Measurements from ENCODE around the gene PARN.
"Not testable (repeated sequence)": the region's sequence is repeated elsewhere in the genome, so short reads cannot be mapped to it uniquely, and the experiment has no call there.

Gene PARN

GRCh38 chr16:14630620-14631330, 715 bp upstream of the PARN start:
- DNase-seq: not testable (repeated sequence)

- no peak for DNase-seq
Observed at GRCh38 chr16:14629612-14629918, 495 bp downstream of the PARN start.

GRCh38 chr16:14628806-14629611, 1.1 kb downstream of the PARN start:
- no peak for DNase-seq

- no peak for DNase-seq
Observed at GRCh38 chr16:14627078-14627477, 3.0 kb downstream of the PARN start.

- no peak for DNase-seq
Observed at GRCh38 chr16:14618566-14618965, 11.5 kb downstream of the PARN start.

- no peak for DNase-seq
Observed at GRCh38 chr16:14616280-14616679, 13.8 kb downstream of the PARN start.

- DNase-seq: no peak
Observed at GRCh38 chr16:14613991-14614390, 16.1 kb downstream of the PARN start.

GRCh38 chr16:14611660-14612059, 18.4 kb downstream of the PARN start:
- DNase-seq: no peak

GRCh38 chr16:14609716-14610115, 20.3 kb downstream of the PARN start:
- no peak for DNase-seq

- DNase-seq: no peak
Observed at GRCh38 chr16:14608604-14609003, 21.5 kb downstream of the PARN start.

- DNase-seq: no peak
Observed at GRCh38 chr16:14608111-14608566, 21.9 kb downstream of the PARN start.

GRCh38 chr16:14606102-14606501, 24.0 kb downstream of the PARN start:
- no peak for DNase-seq

GRCh38 chr16:14602443-14602963, 27.6 kb downstream of the PARN start:
- DNase-seq: no peak

- DNase-seq: no peak
Observed at GRCh38 chr16:14600164-14600563, 29.9 kb downstream of the PARN start.

- no peak for DNase-seq
Observed at GRCh38 chr16:14586637-14587305, 43.3 kb downstream of the PARN start.

- DNase-seq: no peak
Observed at GRCh38 chr16:14585287-14585686, 44.8 kb downstream of the PARN start.

GRCh38 chr16:14580926-14581325, 49.1 kb downstream of the PARN start:
- not testable (repeated sequence) for DNase-seq

- no peak for DNase-seq
Observed at GRCh38 chr16:14579266-14579665, 50.8 kb downstream of the PARN start.

GRCh38 chr16:14576532-14576931, 53.5 kb downstream of the PARN start:
- DNase-seq: no peak

GRCh38 chr16:14576069-14576468, 54.0 kb downstream of the PARN start:
- no peak for DNase-seq

- DNase-seq: not testable (repeated sequence)
Observed at GRCh38 chr16:14574698-14575415, 55.2 kb downstream of the PARN start.

- no peak for DNase-seq
Observed at GRCh38 chr16:14572535-14572934, 57.5 kb downstream of the PARN start.

GRCh38 chr16:14569213-14569612, 60.8 kb downstream of the PARN start:
- no peak for DNase-seq
